Amygdala (tissue), 56 donors: ENCODE results near the gene IFT27.

Experiments used
- DNase-seq, 56 donors: peaks; one replicate each; lab custom pipeline; 2025; lab: John Stamatoyannopoulos, UW

The IFT27 gene

DNA sequence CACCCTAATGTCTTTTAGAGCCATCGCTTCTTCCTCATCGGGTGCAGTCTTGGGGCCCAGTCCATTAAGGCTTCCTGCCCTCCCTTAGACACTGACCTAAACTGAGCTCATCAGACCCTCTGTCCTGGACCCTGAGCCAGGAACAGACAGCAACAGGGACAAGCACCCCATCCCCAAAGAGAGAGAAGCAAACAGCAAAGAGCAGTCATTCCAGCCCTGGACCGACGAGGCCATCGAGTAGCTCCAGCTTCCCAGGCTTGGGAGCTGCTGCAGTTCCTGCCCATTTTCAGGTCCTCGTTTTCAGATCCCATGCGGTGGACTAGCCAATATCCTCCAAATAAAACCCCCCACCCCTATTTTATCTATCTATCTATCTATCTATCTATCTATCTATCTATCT, 46.6 kb downstream of the IFT27 start:
- no peak for DNase-seq

DNA sequence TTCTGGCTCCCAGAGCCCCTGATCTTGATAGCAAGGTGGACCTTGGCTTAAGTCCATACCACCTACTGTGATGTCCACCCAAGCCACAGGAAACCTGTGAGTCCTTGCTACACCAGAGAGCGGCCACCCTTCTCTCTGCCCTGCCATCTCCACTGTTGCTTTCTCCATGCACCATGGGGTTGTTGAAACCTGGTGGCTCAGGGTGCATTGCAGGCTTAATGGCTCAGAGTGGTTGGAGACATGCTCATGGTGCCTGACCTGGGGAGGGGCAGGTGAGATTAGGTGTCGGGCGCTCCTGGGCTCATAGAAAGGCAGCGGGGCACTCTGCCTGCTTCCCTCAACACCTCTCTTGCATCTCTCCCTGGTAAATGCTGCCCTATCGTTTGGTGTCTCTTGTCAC, 47.4 kb downstream of the IFT27 start:
- no peak for DNase-seq

DNA sequence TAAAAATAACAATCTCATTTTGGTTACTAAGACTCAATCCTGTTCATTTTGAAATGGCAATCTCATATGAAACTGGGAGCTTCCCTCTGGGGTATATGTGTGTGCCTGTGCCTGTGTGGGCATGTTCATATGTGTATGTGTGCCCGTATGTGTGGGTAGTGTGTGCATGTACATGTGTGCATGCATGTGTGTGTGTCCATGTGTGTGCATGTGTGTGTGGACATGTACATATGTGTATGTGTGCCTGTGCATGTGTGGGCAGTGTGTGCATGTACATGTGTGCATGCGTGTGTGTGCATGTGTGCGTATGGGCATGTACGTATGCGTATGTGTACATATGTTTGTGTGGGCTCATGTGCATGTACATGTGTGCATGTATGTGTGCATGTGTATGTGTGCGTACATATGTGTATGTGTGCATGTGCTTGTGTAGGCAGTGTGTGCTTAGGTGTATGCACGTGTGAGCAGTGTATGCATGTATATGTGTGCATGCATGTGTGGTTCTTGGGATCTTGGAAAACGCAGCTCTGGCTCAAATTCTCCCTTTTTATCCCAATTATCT, 47.9 kb downstream of the IFT27 start:
- no peak for DNase-seq

DNA sequence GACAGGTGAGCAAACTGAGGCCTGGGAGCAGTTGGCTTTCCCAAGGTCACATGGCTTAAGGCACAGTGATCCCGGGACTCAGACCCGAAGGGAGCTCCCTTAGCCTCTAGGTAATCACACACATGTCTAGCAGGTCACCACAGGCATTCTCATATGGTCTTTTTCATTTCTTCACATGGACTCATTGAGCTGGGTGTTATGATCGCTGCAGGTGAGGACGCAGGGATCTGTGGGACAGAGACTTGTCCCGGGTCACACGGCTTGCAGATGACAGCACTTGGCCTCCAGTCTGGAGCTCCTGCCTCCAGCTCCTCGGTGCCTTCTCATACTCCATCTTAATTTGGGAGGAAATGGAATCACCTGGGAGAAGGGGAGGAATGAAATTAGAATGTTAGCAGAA, 48.8 kb downstream of the IFT27 start:
- no peak for DNase-seq

DNA sequence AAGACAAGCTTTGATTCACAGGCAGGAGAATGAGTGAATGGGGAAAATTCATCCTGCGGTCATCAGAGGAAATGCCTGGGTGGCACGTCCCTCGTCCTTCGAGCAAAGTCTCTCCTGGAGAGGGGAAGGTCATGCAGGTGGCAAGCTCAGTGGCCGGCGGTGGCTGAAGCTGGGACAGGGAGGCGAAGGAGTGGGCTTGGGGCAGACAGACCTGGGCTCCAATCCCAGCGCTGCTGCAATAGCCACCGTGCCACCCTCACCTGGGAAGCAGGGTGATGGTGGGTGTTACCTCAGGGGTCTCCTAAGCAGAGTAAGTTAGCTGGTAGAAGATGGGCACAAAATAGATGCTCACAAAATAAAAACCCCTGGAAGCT, 49.9 kb downstream of the IFT27 start:
- no peak for DNase-seq

DNA sequence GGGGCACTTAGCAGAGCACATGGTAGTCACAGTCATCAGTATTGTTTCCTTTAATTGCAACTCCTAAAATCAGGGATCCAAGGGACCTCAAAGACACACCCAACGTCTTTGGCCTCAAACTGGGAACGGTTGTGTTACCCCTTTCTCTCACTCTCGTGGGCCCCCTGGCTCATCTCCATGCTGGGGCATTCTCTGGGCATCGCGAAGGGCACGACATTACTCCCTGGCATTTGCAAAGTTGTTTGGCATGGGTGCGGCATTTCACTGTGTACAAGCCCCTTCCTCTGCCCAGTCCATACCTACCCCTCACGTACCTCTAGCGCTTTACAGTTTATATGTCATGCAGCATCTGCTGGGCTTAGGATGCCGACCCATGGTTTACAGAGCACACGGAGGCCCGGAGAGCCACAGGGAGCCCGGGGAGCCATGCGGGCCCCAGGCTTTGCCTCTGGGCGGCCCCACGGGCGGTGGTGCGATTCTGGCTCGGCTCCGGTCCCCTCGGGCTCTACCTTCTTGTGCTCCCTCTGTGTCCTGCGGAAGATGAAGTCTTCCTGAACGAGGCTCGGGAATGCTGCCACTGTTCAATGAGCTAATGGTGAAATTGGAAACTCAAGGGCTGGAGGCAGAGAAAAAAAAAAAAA, 50.4 kb downstream of the IFT27 start:
- no peak for DNase-seq

DNA sequence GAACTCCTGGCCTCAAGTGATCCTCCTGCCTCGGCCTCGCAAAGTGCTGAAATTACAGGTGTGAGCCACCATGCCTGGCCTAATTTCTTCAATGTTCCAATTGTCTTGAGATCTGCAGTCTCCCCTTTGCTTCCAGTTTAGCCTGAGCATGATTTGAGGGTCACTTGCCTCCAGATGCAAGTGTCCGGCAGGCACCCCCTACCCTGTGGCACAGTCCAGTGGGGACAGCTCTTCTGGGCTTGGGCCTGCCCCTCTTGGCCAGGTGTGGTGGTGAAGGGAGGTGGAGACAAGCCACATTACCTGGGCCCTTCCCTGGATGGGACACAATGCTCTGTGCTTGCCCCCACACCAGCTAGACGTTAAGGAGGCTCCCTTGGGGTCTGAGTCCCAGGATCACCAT, 51.1 kb downstream of the IFT27 start:
- DNase-seq = no peak

DNA sequence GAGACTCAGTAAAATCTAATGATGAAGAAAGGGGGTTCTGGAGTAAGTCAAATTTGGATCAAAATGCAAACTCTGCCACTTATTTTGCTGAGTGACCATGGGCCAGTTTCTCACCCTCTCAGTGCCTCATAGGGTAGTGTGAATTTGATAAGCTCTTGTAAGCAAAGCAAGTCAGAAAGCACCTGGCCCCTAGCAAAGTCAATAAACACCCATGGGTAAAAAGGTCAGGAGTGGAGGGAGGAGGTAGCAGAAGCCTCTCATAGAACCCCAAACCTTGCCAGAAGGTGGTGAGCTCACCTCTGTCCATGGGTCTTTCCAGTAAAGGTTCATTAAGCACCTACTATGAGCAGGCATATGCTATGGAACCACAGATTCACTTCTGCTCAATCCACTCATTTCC, 53.9 kb downstream of the IFT27 start:
- no peak for DNase-seq

DNA sequence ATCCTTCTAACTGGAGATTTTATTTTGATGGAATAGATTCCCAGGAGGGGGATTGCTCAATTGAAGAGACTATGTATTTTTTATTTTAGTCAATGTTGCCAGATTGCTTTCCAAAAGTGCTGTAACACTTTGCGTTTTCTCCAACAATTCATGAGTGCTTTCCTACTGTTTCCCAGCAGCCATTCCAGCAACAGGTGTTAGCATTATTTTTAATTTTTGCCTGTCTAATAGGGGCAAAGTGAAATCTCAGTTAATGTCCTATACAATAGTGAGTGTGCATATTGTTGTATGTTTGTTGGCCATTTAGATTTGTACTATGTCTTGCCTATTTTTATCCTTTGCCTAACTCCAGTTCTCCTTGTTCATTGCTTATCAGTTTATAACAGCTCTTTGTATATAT, 60.3 kb downstream of the IFT27 start:
- no peak for DNase-seq

DNA sequence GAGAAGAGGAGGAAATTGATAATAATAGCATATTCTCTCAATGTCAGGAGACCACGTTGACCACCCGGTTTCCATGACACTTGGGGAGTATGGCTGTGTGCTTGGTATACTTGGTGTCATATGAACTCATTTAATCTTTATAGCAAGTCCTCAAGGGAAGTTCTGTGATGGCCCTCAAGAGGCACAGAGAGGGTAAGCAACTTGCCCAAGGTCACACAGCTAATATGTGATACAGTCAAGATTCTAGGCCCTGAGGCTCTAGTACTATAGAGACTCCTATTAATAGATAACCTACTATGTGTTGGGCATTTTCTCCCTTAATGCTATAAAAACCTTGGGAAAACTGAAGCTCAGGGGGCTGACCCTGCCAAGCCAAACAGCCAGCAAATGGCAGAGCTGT, 61.8 kb downstream of the IFT27 start:
- DNase-seq = no peak

DNA sequence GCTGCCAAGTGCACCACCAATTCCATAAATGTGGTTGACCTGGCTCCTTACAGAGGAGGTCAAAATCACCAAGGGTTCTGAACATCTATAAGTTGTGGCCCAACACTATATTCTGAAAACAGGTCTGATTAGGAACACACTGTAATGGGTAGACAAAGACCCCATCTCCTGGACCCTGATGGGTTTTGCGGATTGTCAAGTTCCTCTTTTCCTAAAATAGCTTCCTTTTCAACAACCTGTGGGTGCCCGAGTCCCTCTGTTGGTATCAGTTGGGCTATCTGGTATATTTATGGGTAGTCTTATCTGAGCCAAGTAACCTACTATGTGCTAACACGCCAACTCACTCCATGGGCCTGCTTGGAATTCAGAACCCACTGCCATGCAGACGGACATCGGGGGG, 62.5 kb downstream of the IFT27 start:
- no peak for DNase-seq
